RWPE1 (cell line): Measurements from ENCODE around the gene IL15RA.

Source experiments
- CTCF ChIA-PET: fragments of 350-600 bp; sonication (Branson Sonifier 250); formaldehyde crosslinking; extraction: SDS; loops from one replicate; lab custom pipeline; 2021; lab: Yijun Ruan, JAX
- POLR2A ChIA-PET: fragments of 400-600 bp; formaldehyde crosslinking; extraction: SDS; loops from one replicate; lab custom pipeline; 2020; ENCODE audit warnings: antibody characterized with exemption; ENCODE audit not compliant: low non-redundant PET; lab: Yijun Ruan, JAX
- DNase-seq: peaks from one replicate; pipeline ENCODE4 v3.0.0; 2012; ENCODE audit warnings: low spot score
- H3K27ac ChIP-seq: fragments of 450-650 bp; 2 replicates; pipeline ENCODE4 v1.5.1; 2017
- TF ChIP-seq, protein P1 (sequence below): fragments of 450-650 bp; conservative IDR thresholded peaks from 2 replicates; pipeline ENCODE4 v1.5.1; 2017; ENCODE audit warnings: low read depth, mild to moderate bottlenecking

The IL15RA gene

DNA sequence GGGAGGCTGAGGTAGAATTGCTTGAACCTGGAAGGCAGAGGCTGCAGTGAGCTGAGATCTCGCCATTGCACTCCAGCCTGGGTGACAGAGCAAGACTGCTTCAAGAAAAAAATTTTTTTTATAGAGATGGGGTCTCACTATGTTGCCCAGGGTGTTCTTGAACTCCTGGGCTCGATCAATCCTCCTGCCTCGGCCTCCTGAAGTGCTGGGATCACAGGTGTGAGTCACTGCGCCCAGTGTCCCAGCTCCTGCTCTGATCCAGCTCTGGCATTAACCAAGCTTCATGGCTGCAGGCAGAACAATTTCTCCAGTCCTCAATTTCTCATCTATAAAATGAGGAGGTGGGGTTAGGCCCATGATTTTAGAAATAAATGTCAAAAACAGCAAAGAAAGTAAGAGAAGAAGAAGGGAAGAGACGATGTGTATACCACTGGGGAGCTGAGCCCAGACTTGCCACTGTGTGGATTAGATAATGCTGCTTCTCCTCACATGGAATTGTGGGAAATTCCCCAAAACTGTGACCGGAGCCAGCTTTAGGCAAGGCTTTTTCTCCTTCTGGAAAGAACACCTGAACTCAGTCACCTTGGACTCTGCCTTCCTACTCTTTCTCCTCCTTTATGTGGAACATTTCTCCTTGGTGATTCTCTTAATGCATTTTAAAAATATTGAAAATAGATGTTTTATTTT is 25.5 kb downstream of the IL15RA start:
- ChIA-PET CTCF (interaction anchor here (0.9 kb wide), 1 partner anchor 27 kb away, joined by 3 read pairs; no protein-coding TSS in a partner anchor), POLR2A (interaction anchor here (0.6 kb wide), 1 partner anchor 99 kb away, joined by 3 read pairs; no protein-coding TSS in a partner anchor)
- DNase-seq: no peak
- H3K27ac ChIP-seq: peak overlapping the region; percentile 95
- TF ChIP-seq, protein P1, sequence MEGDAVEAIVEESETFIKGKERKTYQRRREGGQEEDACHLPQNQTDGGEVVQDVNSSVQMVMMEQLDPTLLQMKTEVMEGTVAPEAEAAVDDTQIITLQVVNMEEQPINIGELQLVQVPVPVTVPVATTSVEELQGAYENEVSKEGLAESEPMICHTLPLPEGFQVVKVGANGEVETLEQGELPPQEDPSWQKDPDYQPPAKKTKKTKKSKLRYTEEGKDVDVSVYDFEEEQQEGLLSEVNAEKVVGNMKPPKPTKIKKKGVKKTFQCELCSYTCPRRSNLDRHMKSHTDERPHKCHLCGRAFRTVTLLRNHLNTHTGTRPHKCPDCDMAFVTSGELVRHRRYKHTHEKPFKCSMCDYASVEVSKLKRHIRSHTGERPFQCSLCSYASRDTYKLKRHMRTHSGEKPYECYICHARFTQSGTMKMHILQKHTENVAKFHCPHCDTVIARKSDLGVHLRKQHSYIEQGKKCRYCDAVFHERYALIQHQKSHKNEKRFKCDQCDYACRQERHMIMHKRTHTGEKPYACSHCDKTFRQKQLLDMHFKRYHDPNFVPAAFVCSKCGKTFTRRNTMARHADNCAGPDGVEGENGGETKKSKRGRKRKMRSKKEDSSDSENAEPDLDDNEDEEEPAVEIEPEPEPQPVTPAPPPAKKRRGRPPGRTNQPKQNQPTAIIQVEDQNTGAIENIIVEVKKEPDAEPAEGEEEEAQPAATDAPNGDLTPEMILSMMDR: no peak

GRCh38 chr10:5951167-5951711 is 26.1 kb downstream of the IL15RA start:
- TF ChIP-seq, protein P1: no peak
- no peak for DNase-seq
- CTCF ChIA-PET: interaction anchor here (0.7 kb wide), 1 partner anchor 29 kb away, joined by 3 read pairs; no protein-coding TSS in a partner anchor
- peak overlapping the region; percentile 95 for H3K27ac ChIP-seq
- POLR2A ChIA-PET: no interaction called here

- H3K27ac ChIP-seq: peak overlapping the region; percentile 95
- DNase-seq: peak; percentile 50
- TF ChIP-seq, protein P1: no peak; the same call in 1 of the 2 replicates
- POLR2A ChIA-PET: no interaction called here
- CTCF ChIA-PET: interaction anchor here (0.7 to 1.1 kb wide), 2 partner anchors 29 to 87 kb away, joined by 3 read pairs; no protein-coding TSS in a partner anchor
These were observed 28.2 kb downstream of the IL15RA start for GRCh38 chr10:5949009-5949759.

- ChIA-PET POLR2A (no interaction called here), CTCF (interaction anchor here (0.6 to 1.1 kb wide), 3 partner anchors 30 to 1184 kb away, joined by 3 to 5 read pairs (median 4); no protein-coding TSS in a partner anchor)
- no peak for DNase-seq
- TF ChIP-seq, protein P1: no peak
- H3K27ac ChIP-seq: no peak overlapping the region
These were observed 29.1 kb downstream of the IL15RA start for GRCh38 chr10:5948208-5948585.

DNA sequence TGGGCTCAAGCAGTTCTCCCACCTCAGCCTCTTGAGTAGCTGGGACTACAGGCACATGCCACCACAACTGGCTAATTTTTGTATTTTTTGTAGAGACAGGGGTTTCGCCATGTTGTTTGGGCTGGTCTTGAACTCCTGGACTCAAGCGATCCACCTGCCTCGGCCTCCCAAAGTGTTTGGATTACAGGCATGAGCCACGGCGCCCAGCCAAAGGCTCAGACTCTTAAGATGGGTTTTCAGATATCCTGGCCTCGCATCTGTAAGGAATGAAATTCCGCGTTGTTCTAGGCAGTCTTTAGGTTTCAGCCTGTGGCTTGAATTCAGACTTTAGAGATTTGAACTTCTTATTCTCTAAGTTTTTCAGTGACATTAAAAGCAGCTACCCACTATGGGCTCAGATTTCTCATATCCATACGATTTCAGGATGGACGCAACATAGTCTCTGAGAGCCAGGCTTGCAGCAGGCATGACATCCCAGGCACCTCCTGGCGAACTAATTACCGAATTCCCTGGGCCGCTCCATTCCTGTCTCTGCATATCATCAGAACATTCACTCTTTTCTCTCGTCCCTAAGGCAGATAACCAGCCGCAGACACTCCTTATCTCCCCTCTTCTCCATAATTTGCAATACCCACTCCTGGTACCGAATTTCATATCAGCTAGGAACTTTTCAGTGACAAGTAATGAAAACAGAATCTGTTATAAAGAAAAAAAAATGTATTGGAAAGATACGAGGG is 29.7 kb downstream of the IL15RA start:
- peak overlapping the region; percentile 97 for H3K27ac ChIP-seq
- no peak for DNase-seq
- POLR2A ChIA-PET: no interaction called here
- TF ChIP-seq, protein P1: no peak
- CTCF ChIA-PET: interaction anchor here (0.6 to 0.8 kb wide), 2 partner anchors 104 to 1184 kb away, joined by 4 to 5 read pairs; no protein-coding TSS in a partner anchor
